GM12875 (cell line): ENCODE data around the gene TBC1D7.

ENCODE experiments used
- H3K4me3 ChIP-seq: one replicate; pipeline ENCODE4 v1.5.1; 2011; ENCODE audit warnings: low read depth, low read length, control low read depth
- TF ChIP-seq, protein P1 (sequence below): IDR thresholded peaks from 2 replicates; pipeline ENCODE4 v1.5.1; 2011; ENCODE audit warnings: low read depth, mild to moderate bottlenecking, control low read depth, inconsistent platforms, low read length, moderate library complexity, borderline replicate concordance; ENCODE audit not compliant: insufficient read depth

Gene TBC1D7

DNA sequence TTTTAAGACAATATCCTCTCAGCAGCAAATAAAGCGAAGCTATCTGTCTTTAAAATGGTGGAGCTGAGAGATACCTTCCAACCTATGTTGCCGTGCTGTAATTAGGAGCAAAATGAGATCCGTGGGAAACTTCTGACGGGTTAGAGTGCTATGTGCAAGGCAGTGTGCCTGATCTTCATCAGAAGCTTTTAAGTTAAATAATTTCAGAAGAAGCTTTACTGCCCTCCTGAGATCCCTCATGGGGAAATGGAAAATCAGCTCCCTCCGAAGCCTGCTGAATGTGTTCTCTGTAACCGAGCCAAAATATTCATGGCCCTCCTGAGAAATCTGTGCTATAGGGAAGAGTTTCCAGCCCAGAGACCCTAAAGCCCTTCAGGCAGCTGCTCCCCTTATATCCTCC lies 43.7 kb upstream of the TBC1D7 start:
- H3K4me3 ChIP-seq, result no peak overlapping the region
- TF ChIP-seq, protein P1, sequence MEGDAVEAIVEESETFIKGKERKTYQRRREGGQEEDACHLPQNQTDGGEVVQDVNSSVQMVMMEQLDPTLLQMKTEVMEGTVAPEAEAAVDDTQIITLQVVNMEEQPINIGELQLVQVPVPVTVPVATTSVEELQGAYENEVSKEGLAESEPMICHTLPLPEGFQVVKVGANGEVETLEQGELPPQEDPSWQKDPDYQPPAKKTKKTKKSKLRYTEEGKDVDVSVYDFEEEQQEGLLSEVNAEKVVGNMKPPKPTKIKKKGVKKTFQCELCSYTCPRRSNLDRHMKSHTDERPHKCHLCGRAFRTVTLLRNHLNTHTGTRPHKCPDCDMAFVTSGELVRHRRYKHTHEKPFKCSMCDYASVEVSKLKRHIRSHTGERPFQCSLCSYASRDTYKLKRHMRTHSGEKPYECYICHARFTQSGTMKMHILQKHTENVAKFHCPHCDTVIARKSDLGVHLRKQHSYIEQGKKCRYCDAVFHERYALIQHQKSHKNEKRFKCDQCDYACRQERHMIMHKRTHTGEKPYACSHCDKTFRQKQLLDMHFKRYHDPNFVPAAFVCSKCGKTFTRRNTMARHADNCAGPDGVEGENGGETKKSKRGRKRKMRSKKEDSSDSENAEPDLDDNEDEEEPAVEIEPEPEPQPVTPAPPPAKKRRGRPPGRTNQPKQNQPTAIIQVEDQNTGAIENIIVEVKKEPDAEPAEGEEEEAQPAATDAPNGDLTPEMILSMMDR, result no peak

DNA sequence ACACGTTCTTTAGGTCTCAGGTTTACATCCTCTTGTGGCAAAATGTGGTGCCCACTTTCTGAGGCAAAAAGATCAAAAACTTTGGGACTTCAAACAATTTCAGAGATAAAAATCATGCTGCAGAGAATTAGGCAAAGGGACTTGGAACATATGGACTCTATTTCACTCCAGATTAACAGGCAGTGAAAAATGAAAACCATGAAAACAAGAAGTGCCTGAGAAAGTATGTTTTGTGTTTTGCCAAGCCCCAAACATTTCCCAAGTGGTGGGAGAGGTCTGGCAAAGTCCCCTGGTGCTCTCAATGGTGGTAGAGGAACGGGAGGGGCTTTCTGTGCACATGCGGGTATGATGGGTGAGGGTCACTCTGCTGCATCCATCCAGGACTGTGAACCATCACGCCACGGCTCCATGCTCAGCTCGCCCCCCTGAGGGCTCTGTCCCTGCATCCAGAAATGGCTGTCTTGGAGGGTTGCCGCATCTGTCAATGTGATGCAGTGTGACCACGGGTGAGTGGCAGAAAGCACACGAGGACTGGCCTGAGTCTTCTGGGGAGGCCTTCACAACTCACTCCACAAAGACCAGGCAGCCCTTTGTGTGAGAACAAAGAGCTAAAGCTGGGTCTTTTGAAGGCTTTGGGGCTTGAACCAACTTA lies 43.2 kb upstream of the TBC1D7 start:
- TF ChIP-seq, protein P1, result no peak

DNA sequence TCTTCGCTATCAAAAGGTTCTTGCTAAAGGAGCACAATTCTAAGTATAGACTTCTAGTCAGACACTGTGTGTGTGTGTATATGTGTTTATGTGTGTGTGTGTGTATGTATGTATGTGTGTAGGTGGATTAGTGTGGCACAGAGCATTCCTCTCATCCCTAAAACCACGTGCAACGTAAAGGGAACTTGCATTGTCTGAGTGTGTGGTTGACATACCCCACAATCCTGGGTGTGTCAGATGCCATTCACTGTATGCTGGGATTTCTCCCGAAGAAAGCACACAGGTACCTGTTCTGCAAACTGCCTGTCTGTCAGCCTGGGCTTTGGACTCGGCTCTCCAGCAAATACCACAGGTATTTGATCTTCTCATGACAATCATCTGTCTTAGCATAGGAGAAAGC lies 42.3 kb upstream of the TBC1D7 start:
- H3K4me3 ChIP-seq, result no peak overlapping the region
- TF ChIP-seq, protein P1, result no peak

More for the DNA sequence above, 43.2 kb upstream of the TBC1D7 start:
- no peak overlapping the region for H3K4me3 ChIP-seq

DNA sequence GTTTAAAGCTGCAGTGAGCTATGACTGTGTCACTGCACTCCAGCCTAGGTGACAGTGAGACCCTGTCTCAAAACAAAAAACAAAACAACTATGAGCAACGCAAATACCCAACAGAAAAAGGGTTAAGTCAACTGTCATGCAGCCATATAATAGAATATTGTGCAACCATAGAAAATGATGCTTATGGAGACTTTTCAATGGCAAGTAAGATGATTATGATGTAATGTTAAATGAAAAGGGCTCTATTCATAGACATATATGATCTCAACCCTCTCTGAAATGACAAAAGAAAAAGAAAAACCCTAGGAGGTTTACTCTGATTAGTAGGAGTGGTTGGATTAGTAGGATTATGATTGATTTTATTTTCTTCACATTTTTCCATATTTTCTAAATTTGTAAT lies 41.3 kb upstream of the TBC1D7 start:
- no peak overlapping the region for H3K4me3 ChIP-seq
- TF ChIP-seq, protein P1, result no peak

DNA sequence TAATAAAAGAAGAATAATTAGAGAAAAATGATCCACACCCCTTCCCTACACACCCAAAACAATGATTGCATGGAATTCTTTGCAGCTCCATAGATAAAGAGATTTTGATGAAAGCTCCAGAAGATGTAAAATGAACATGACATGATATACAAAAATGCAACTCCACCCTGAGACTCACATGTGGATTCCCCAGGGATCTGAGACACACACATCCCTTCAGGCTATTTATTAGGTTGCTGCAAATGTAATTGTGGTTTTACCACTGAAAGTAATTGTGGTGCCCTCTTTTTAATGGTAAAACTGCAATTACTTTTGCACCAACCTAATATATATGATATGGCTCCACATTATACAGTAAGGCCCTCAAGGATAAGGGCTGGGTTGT lies 40.4 kb upstream of the TBC1D7 start:
- TF ChIP-seq, protein P1, result no peak
- no peak overlapping the region for H3K4me3 ChIP-seq

DNA sequence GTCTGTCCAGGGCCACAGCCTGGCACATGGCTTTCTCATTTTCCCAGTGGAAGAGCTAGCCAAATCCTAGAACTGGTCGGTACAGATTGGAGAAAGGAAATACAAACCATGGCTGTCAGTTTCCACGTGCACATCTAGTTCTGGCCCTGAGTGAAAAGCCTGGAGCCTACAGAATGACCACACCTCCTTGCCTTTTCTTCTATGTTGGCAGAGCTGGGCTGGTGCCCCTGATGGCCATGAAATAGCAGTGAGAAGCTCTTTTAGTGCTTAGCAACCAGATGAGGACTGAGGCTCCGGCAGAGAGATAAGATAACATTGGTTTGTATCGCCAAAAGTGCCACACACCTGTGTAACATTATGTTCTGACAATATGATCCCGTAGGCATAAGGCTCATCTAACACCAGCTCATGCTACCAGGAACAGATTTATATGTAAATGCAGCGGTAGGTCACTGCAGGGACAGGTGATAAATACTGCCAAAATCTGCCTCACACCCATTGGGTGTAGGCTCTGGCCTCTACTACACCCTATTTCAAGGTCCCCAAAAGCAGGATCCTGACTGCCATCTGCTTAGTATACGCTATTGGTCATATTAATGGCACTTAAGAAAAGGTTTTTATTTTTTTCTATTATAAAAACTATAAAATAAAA lies 39.9 kb upstream of the TBC1D7 start:
- TF ChIP-seq, protein P1, result no peak
- no peak overlapping the region for H3K4me3 ChIP-seq

DNA sequence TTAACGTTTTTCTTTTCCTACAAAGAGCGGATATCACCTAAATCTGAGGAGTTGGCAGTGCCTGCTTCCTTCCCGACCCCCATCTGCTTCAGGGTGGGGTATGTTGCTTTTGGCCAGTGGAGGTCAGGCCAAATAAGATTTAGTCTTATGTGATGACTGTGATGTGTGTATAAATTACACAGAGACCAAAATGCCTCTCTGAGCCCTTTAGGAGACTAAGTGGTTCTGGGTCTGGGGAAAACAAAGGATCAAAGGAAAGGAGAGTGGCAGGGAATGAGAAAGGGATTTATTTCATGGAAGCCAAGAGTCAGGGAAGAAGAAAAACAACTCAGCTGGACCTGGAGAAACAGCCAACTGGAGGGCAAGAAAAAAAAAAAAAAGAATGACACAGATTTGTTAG lies 39.1 kb upstream of the TBC1D7 start:
- no peak overlapping the region for H3K4me3 ChIP-seq
- TF ChIP-seq, protein P1, result no peak
